Adrenal gland (tissue), 5 donors: ENCODE measurements around the gene TM9SF4.

Experiments
- CTCF ChIP-seq, 6 experiments: fragments of 450-650 bp in 4 of 6; fragments of 200-600 bp in 2 of 6; sonication (generic) in 1 of 6; IDR thresholded peaks; 1 replicate in 5 of 6; 2 replicates in 1 of 6; pipeline versions ENCODE4 v1.5.1 to v1.8.0; 2016 to 2021; ENCODE audit warnings: antibody characterized with exemption in 6 of 6, mild to moderate bottlenecking in 2 of 6, moderate library complexity in 1 of 6
- POLR2A ChIP-seq, 2 donors: fragments of 450-650 bp; IDR thresholded peaks; one replicate each; pipeline ENCODE4 v1.6.1; 2017; ENCODE audit warnings: antibody characterized with exemption in 2 of 2, mild to moderate bottlenecking in 2 of 2, moderate library complexity in 1 of 2
- donor health status: DM: no; HTN: no; CAD: no.

GRCh38 chr20:32109392-32110172 is at the start of gene TM9SF4:
- no peak for TF ChIP-seq CTCF (IDR thresholded peaks at IDR 0.05)
- peak; percentile 51 for TF ChIP-seq POLR2A (IDR thresholded peaks at IDR 0.05)
